GM20000 (cell line): Measurements from ENCODE around the gene PPFIBP1.

Source experiments
- DNase-seq: peaks from one replicate; pipeline ENCODE4 v3.0.0; 2012; ENCODE audit warnings: low spot score
- TF ChIP-seq, protein P1 (sequence below): IDR thresholded peaks from 2 replicates; pipeline ENCODE4 v1.5.1; 2012; ENCODE audit warnings: mild to moderate bottlenecking, control low read depth; ENCODE audit errors: extremely low read depth, missing control alignments

The PPFIBP1 gene

DNA sequence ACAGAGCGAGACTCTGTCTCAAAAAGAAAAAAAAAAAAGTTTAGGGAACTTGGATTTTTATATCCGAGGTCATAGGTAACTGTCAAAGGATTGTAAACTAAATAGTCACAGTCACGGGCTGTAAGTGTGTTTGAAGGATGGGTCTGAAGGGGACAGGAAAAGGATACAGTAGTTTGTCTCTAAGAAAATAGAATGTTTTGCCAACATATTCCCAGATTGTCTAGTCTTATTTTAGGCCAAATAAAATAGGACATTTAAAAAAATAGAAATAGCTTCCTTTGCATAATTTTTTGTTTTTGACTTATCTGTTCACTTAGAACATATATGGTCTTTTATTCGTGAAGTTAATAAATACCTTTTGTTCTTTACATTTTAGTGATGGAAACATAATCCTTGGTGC, 148.0 kb downstream of the PPFIBP1 start:
- TF ChIP-seq, protein P1, sequence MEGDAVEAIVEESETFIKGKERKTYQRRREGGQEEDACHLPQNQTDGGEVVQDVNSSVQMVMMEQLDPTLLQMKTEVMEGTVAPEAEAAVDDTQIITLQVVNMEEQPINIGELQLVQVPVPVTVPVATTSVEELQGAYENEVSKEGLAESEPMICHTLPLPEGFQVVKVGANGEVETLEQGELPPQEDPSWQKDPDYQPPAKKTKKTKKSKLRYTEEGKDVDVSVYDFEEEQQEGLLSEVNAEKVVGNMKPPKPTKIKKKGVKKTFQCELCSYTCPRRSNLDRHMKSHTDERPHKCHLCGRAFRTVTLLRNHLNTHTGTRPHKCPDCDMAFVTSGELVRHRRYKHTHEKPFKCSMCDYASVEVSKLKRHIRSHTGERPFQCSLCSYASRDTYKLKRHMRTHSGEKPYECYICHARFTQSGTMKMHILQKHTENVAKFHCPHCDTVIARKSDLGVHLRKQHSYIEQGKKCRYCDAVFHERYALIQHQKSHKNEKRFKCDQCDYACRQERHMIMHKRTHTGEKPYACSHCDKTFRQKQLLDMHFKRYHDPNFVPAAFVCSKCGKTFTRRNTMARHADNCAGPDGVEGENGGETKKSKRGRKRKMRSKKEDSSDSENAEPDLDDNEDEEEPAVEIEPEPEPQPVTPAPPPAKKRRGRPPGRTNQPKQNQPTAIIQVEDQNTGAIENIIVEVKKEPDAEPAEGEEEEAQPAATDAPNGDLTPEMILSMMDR = no peak
- no peak for DNase-seq

DNA sequence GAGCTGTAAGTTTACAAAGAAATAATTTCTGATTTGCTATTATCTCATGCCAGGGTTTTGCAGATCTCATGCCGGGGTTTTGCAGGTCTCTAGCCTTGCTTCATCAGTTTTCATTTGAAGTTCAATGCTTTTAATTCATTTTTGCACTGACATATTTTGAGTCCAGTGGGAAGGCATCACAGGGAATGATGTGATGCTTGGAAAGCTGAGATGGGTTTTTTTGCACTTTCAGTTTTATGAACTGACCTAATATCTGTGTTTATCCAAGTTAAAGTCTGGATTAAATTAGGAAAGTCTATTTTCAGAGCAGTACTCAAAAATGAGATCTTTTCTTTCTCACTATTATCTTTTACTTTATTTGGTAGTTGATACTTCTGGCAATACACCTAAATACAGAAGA, 148.6 kb downstream of the PPFIBP1 start:
- DNase-seq = no peak
- TF ChIP-seq, protein P1 = no peak

DNA sequence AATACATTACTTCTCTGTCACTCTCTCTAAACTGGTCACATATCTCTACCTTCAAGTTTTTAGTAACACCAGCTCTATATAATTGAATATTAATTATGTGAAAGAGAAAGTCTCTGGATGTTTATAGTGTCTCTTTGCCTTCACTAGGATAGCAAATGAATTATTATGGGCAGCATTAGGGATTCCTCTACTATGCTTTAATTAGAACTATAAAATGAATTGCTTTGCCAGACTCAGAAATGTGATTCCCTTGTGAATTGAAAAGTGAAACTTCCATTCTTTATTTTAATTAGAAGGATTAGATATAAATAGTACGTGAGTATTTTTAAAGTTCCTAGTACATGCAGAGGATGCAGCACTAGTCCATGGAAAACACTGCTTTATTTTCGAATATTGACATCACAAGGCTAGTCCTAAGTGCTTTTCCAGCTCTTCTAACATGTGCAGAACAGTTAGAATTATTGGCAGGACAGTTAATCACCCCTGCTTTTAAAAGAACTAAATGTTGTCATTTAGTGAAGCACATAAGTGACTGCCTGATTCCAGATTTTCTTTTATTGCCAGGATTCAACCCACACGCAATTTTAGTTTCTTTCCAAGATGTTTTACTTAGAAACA, 149.2 kb downstream of the PPFIBP1 start:
- no peak for DNase-seq
- TF ChIP-seq, protein P1 = no peak

DNA sequence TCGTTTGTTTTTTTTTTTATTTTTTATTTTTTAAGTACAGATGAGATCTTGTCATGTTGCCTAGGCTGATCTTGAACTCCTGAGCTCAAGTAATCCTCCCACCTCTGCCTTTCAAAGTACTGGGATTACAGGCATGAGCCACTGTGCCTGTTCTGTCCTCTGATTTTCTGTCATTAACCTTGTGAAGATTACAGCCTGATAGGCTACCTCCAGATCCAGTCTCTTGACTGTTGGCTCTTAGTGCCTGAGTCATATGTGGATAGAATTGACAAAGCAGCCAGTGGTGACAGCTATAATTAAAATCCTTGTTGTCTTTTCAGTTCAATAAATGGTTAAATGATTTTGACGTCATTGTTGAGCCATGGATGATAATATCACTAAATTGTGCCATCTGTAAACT, 151.0 kb downstream of the PPFIBP1 start:
- no peak for DNase-seq
- TF ChIP-seq, protein P1 = no peak

DNA sequence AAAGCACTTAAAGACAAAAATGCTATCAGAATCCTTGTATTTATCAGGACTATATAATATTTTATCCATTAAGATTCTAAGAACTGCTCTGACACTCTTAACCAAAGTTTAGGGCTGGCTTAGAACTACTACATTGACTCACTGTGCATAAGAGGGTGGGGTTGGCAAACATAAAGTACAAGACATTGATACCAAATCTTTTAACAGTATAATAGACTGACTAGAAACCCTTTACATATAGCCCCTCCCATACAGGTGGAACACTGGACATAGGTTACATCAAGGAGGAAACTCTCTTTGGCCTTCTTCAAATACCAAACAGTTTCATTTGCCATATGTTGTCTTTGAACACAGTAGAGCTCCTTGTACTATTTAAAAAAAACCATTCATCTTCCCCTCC, 156.6 kb downstream of the PPFIBP1 start:
- TF ChIP-seq, protein P1 = no peak
- no peak for DNase-seq

DNA sequence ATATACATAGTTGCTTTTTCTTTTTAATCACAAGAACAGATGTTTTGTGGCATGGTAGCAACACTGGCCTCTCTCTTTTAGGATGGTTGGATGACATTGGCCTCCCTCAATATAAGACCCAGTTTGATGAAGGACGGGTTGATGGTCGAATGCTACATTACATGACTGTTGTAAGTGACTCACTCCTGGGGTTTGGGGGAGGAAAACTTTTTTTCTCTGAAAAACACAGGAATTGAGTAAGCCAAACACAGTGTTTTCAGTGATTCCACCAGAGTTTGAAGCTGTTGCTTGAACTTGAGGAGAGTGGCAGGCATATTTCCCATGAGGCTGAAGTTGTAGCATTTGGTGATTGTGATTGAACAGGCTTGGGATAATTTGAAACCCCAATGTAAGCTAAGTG, 158.5 kb downstream of the PPFIBP1 start:
- DNase-seq = no peak
- TF ChIP-seq, protein P1 = no peak

DNA sequence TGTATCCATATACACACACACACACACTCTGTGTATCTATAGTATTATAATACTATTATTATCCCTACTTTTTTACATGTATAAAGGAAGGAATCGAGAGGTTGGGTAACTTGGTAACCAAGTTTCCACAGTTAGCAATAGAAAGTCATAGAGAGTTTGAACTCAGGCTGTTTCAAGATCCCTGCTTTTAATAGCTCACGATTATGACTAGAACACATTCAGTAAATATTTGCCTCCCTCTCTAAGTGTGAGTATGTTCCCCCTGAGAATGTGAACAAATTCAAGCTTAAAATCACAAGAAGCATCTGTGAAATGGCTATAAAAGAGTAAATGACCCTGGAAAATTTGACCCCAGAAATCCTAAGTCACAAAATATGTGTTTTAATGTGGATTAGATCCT, 161.3 kb downstream of the PPFIBP1 start:
- TF ChIP-seq, protein P1 = no peak
- no peak for DNase-seq
